Measurements from ENCODE around the gene OXNAD1. TPM values are rescaled to one million over a fixed set of nuclear protein-coding genes. Genes with fewer than 3 reads are reported as not detected.

Gene OXNAD1
- total and polyA plus RNA-seq, 10 of the 15 experiments (the other 5 are each of a cell fraction or from before 2014, with no cell fraction given): 5.6 to 27.8 (median 16.2) TPM

GRCh38 chr3:16264708-16265454 lies at the start of gene OXNAD1, which contains the start of gene DPH3 (continued):
- TF ChIP-seq ZNF207 (IDR thresholded peaks at IDR 0.05; ENCODE audit: borderline replicate concordance) (peak; percentile 95), RUNX3 (IDR thresholded peaks at IDR 0.05; ENCODE audit: low read length) (peak; percentile 60), NFXL1 (IDR thresholded peaks at IDR 0.05; ENCODE audit: borderline replicate concordance) (no peak)

- FAIRE-seq (no peak), DNase-seq (ENCODE audit: low read depth, low spot score) (no peak), ATAC-seq (no peak)
- POLR2A ChIA-PET: interaction anchor here (0.7 kb wide), 1 partner anchor 897 kb away, joined by 6 read pairs; no protein-coding TSS in a partner anchor
- H3K79me2 ChIP-seq (ENCODE audit: control insufficient read depth, insufficient read depth, low read length): no peaks in the 10 kb centered on the region
- RAD21 ChIA-PET (ENCODE audit: unreplicated experiment): no interaction called here
- no peak overlapping the region for H3K4me2 ChIP-seq (ENCODE audit: control insufficient read depth, insufficient read depth)
- no peaks in the 10 kb centered on the region for H4K20me1 ChIP-seq (ENCODE audit: control insufficient read depth, insufficient read depth)
- SMC1A ChIA-PET (ENCODE audit: uncharacterized antibody, unreplicated experiment): interaction anchor here (1.0 kb wide), 1 partner anchor 33 kb away, joined by 4 read pairs; no protein-coding TSS in a partner anchor
- no peaks in the 10 kb centered on the region; a peak in 1 of 4 replicates for H3K27me3 ChIP-seq (replicated peaks in 1 of 2; ENCODE audit: control insufficient read depth in 2 of 2, insufficient read depth in 2 of 2, low read length in 1 of 2)
- CTCF ChIA-PET: no interaction called here
- no TSS peak for BruUV-seq (replicated peaks)
- TF ChIP-seq SIX5 (IDR thresholded peaks at IDR 0.05; ENCODE audit: low read depth, low read length, severe bottlenecking) (no peak), NFIC (IDR thresholded peaks at IDR 0.05; ENCODE audit: low read depth, low read length) (no peak), ZZZ3 (IDR thresholded peaks at IDR 0.05; ENCODE audit: control insufficient read depth, insufficient read length, low read depth) (no peak), BCL3 (IDR thresholded peaks at IDR 0.05; ENCODE audit: borderline replicate concordance, insufficient read depth, low read depth, low read length, poor library complexity, severe bottlenecking) (no peak), SUPT20H (IDR thresholded peaks at IDR 0.05; ENCODE audit: borderline replicate concordance, control insufficient read depth, low read depth, low read length) (no peak), ZNF274 (IDR thresholded peaks at IDR 0.05; ENCODE audit: insufficient read depth, insufficient read length) (no peak), DPF2 (IDR thresholded peaks at IDR 0.05) (no peak), YY1 (IDR thresholded peaks at IDR 0.05; ENCODE audit: low read depth, low read length) (no peak), CREB1 (IDR thresholded peaks at IDR 0.05; ENCODE audit: low read depth) (no peak)
- in situ Hi-C loops (cut with MboI) (no loop called here), intact Hi-C loops (cut with micrococcal nuclease; ENCODE audit: unreplicated experiment) (no loop called here)
- no peak overlapping the region for H3K27ac ChIP-seq (ENCODE audit: control insufficient read depth, insufficient read depth)
- no peaks in the 10 kb centered on the region for H3K4me1 ChIP-seq (ENCODE audit: control insufficient read depth, insufficient read depth, low read length)
- 77% methylated on average over 17 of the region's 17 CpGs for WGBS (ENCODE audit: insufficient coverage, insufficient replicate concordance, low lambda C conversion rate, missing lambda C conversion rate)
- no peak overlapping the region for H3K4me3 ChIP-seq
- H2AFZ ChIP-seq (ENCODE audit: control insufficient read depth, low read depth, low read length): no peak overlapping the region
- no peak overlapping the region for H3K9ac ChIP-seq (ENCODE audit: control insufficient read depth, insufficient read depth, low read length)
- H3K9me3 ChIP-seq (replicated peaks; ENCODE audit: control insufficient read depth, insufficient read depth, low read length): no peaks in the 10 kb centered on the region
- H3K36me3 ChIP-seq (ENCODE audit: control insufficient read depth in 2 of 2, insufficient read depth in 2 of 2, low read length in 1 of 2): no peaks in the 10 kb centered on the region
Measured at GRCh38 chr3:16216373-16216935, 48.6 kb upstream of the OXNAD1 start.
